Neural cell (in vitro differentiated cells): ENCODE data around the gene CEP128. TPM values are rescaled to one million over a fixed set of nuclear protein-coding genes. Genes with fewer than 3 reads are reported as not detected.

Experiments
- H2AFZ ChIP-seq: fragments of 200-600, 300-800 bp; sonication (generic), shearing (Covaris generic); 2 replicates; pipeline ENCODE4 v1.6.0; 2014; ENCODE audit warnings: low read depth, mild to moderate bottlenecking, antibody characterized with exemption, low read length, moderate library complexity
- H3F3A ChIP-seq: fragments of 200-600 bp; shearing (Covaris generic); 2 replicates; pipeline ENCODE4 v1.6.1; 2016; ENCODE audit warnings: mild to moderate bottlenecking, moderate library complexity, mixed read lengths, antibody characterized with exemption, low read length; ENCODE audit not compliant: insufficient read depth, poor library complexity, severe bottlenecking
- H3K27ac ChIP-seq: fragments of 200-600, 300-800 bp; sonication (generic), shearing (Covaris generic); 2 replicates; pipeline ENCODE4 v1.5.1; 2014; ENCODE audit warnings: mild to moderate bottlenecking, low read length, moderate library complexity
- H3K27me3 ChIP-seq: fragments of 300-800, 200-600 bp; sonication (generic), shearing (Covaris generic); 2 replicates; pipeline ENCODE4 v1.6.0; 2014; ENCODE audit warnings: mild to moderate bottlenecking, low read depth, low read length, moderate library complexity; ENCODE audit not compliant: insufficient read depth
- H3K36me3 ChIP-seq: fragments of 300-800, 200-600 bp; sonication (generic), shearing (Covaris generic); 2 replicates; pipeline ENCODE4 v1.5.1; 2014; ENCODE audit warnings: mild to moderate bottlenecking, antibody characterized with exemption, low read length, moderate library complexity; ENCODE audit not compliant: insufficient read depth
- H3K4me2 ChIP-seq: fragments of 300-800, 200-600 bp; sonication (generic), shearing (Covaris generic); 2 replicates; pipeline ENCODE4 v1.6.0; 2014; ENCODE audit warnings: mild to moderate bottlenecking, low read length
- H3K4me3 ChIP-seq: fragments of 300-800, 200-600 bp; sonication (generic), shearing (Covaris generic); 2 replicates; pipeline ENCODE4 v1.5.1; 2014; ENCODE audit warnings: mild to moderate bottlenecking, low read length, moderate library complexity
- H3K79me2 ChIP-seq: fragments of 200-600 bp; shearing (Covaris generic); replicated peaks from 2 replicates; pipeline ENCODE4 v1.6.0; 2014; ENCODE audit warnings: mild to moderate bottlenecking, low read length, moderate library complexity; ENCODE audit not compliant: insufficient read depth
- H3K9ac ChIP-seq: fragments of 300-800, 200-600 bp; sonication (generic), shearing (Covaris generic); 2 replicates; pipeline ENCODE4 v1.6.1; 2016; ENCODE audit warnings: mild to moderate bottlenecking, low read length, mixed read lengths
- H3K9me2 ChIP-seq: fragments of 200-600 bp; shearing (Covaris generic); 2 replicates; pipeline ENCODE4 v1.6.1; 2016; ENCODE audit warnings: mild to moderate bottlenecking, low read length, mixed read lengths; ENCODE audit not compliant: insufficient read depth
- H3K9me3 ChIP-seq: fragments of 200-600, 300-800 bp; sonication (generic), shearing (Covaris generic); 2 replicates; pipeline ENCODE4 v1.6.1; 2016; ENCODE audit warnings: mild to moderate bottlenecking, mixed run types, low read length, moderate library complexity, mixed read lengths
- H4K20me1 ChIP-seq: fragments of 200-600 bp; shearing (Covaris generic); 2 replicates; pipeline ENCODE4 v1.6.1; 2016; ENCODE audit warnings: mild to moderate bottlenecking, mixed run types; ENCODE audit not compliant: insufficient read depth
- EP300 ChIP-seq: fragments of 450-650 bp; conservative IDR thresholded peaks from 2 replicates; pipeline ENCODE4 v1.6.1; 2014; ENCODE audit warnings: antibody characterized with exemption, mild to moderate bottlenecking, moderate library complexity; ENCODE audit not compliant: poor library complexity, severe bottlenecking
- EZH2 ChIP-seq: fragments of 200-600, 300-800 bp; shearing (Covaris generic), sonication (generic); IDR thresholded peaks from 2 replicates; pipeline ENCODE4 v1.6.1; 2014; ENCODE audit warnings: antibody characterized with exemption, low read length, borderline replicate concordance, mild to moderate bottlenecking; ENCODE audit not compliant: insufficient read depth, poor library complexity, severe bottlenecking
- MXI1 ChIP-seq: fragments of 450-650 bp; conservative IDR thresholded peaks from 2 replicates; pipeline ENCODE4 v1.6.1; 2014; ENCODE audit warnings: antibody characterized with exemption, mild to moderate bottlenecking; ENCODE audit not compliant: poor library complexity, severe bottlenecking
- POLR2AphosphoS5 ChIP-seq: IDR thresholded peaks from 2 replicates; pipeline ENCODE4 v1.6.1; 2012
- RAD21 ChIP-seq: fragments of 450-650 bp; conservative IDR thresholded peaks from 2 replicates; pipeline ENCODE4 v1.6.1; 2014; ENCODE audit warnings: antibody characterized with exemption, mild to moderate bottlenecking, moderate library complexity
- SMC3 ChIP-seq: fragments of 450-650 bp; conservative IDR thresholded peaks from 2 replicates; pipeline ENCODE4 v1.6.1; 2014; ENCODE audit warnings: antibody characterized with exemption, mild to moderate bottlenecking, moderate library complexity; ENCODE audit not compliant: poor library complexity
- TAF1 ChIP-seq: IDR thresholded peaks from 2 replicates; pipeline ENCODE4 v1.6.1; 2012; ENCODE audit warnings: low read depth
- polyA plus RNA-seq: library from polyadenylated mRNA; depleted of rRNA; stranded (reverse); fragments of >200 nt; gene quantifications from 2 replicates; pipeline ENCODE4 v1.2.3, GENCODE V29; 2014
- TF ChIP-seq, protein P1 (sequence below): fragments of 450-650 bp; IDR thresholded peaks from 2 replicates; pipeline ENCODE4 v1.5.1; 2014; ENCODE audit warnings: antibody characterized with exemption, mild to moderate bottlenecking, moderate library complexity; ENCODE audit not compliant: poor library complexity, severe bottlenecking
- TF ChIP-seq, protein P2 (sequence below): IDR thresholded peaks from 2 replicates; pipeline ENCODE4 v1.6.1; 2012; ENCODE audit warnings: borderline replicate concordance

Gene CEP128
- polyA plus RNA-seq, 1 donor from 2014 or later: 5.5 TPM

DNA sequence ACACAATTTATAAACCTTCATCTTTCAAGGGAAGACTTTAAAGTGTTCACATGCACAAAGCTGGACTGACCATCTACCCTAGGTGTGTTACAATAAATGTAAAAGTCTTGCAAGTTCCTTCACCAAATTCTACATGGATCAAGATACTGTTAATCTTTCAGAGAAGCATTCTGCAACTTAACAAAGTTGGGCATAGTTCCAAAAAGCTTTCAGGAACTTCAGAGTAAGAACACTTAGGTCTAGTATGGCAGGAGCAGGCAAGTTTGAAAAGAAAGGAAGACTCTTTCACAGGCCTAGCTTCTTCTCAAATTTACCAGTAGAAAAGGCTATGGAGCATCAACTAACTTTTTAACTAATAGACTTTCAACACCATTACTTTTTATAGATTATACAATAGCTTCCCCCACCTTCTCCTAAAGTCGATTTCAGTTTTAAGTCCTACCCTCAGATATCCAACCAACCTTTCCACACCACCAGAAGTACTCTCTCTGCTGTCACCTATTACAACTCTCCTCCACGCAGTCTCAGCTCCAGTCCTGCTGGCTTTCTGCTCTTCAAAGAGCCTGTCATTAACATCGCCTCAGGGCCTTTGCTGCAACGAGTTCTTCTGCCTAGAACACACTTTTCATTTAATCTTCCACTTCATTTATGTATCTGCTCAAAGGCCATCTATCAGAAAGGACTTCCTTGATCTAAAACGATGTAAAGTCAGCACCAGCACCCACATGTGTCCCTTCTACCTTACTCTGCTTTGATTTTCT lies 333.9 kb downstream of the CEP128 start:
- Histone ChIP-seq H3K9me2 (no peaks in the 10 kb centered on the region), H4K20me1 (no peaks in the 10 kb centered on the region), H3K4me3 (no peak overlapping the region), H2AFZ (no peak overlapping the region), H3K36me3 (no peaks in the 10 kb centered on the region), H3K27ac (no peak overlapping the region), H3K27me3 (no peaks in the 10 kb centered on the region), H3F3A (no peaks in the 10 kb centered on the region), H3K9me3 (no peaks in the 10 kb centered on the region), H3K79me2 (no peaks in the 10 kb centered on the region), H3K4me2 (no peak overlapping the region), H3K9ac (no peak overlapping the region)
- TF ChIP-seq RAD21 (no peak), MXI1 (no peak), EP300 (no peak), EZH2 (no peak), POLR2AphosphoS5 (no peak), TAF1 (no peak), SMC3 (no peak)
- TF ChIP-seq, protein P1, sequence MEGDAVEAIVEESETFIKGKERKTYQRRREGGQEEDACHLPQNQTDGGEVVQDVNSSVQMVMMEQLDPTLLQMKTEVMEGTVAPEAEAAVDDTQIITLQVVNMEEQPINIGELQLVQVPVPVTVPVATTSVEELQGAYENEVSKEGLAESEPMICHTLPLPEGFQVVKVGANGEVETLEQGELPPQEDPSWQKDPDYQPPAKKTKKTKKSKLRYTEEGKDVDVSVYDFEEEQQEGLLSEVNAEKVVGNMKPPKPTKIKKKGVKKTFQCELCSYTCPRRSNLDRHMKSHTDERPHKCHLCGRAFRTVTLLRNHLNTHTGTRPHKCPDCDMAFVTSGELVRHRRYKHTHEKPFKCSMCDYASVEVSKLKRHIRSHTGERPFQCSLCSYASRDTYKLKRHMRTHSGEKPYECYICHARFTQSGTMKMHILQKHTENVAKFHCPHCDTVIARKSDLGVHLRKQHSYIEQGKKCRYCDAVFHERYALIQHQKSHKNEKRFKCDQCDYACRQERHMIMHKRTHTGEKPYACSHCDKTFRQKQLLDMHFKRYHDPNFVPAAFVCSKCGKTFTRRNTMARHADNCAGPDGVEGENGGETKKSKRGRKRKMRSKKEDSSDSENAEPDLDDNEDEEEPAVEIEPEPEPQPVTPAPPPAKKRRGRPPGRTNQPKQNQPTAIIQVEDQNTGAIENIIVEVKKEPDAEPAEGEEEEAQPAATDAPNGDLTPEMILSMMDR: no peak
- TF ChIP-seq, protein P2, sequence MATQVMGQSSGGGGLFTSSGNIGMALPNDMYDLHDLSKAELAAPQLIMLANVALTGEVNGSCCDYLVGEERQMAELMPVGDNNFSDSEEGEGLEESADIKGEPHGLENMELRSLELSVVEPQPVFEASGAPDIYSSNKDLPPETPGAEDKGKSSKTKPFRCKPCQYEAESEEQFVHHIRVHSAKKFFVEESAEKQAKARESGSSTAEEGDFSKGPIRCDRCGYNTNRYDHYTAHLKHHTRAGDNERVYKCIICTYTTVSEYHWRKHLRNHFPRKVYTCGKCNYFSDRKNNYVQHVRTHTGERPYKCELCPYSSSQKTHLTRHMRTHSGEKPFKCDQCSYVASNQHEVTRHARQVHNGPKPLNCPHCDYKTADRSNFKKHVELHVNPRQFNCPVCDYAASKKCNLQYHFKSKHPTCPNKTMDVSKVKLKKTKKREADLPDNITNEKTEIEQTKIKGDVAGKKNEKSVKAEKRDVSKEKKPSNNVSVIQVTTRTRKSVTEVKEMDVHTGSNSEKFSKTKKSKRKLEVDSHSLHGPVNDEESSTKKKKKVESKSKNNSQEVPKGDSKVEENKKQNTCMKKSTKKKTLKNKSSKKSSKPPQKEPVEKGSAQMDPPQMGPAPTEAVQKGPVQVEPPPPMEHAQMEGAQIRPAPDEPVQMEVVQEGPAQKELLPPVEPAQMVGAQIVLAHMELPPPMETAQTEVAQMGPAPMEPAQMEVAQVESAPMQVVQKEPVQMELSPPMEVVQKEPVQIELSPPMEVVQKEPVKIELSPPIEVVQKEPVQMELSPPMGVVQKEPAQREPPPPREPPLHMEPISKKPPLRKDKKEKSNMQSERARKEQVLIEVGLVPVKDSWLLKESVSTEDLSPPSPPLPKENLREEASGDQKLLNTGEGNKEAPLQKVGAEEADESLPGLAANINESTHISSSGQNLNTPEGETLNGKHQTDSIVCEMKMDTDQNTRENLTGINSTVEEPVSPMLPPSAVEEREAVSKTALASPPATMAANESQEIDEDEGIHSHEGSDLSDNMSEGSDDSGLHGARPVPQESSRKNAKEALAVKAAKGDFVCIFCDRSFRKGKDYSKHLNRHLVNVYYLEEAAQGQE: no peak

DNA sequence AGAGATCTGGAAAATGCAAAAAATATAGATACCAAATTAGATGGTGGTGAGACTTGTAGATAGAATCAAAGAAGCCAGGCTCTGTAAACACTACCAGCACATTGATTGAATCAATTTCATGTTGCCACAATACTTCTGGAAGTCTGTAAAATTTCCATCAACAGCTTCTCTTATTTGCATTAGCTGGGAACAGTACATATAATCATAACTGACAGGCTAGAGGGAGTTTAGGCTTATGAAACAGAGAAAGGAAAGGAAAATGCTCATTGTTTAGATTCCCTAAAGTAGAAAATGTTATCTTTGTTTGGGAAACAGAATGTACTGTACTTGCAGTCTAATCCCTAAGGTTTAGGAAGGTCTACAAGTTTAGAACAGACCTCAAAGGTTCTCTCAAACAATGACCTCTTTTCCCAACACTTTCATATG lies 335.2 kb downstream of the CEP128 start:
- Histone ChIP-seq H3K9me3 (no peaks in the 10 kb centered on the region), H2AFZ (no peak overlapping the region), H3K27me3 (no peaks in the 10 kb centered on the region), H3K27ac (no peak overlapping the region), H3K4me2 (no peak overlapping the region), H3K79me2 (no peaks in the 10 kb centered on the region), H3K36me3 (no peaks in the 10 kb centered on the region), H3F3A (no peaks in the 10 kb centered on the region), H4K20me1 (no peaks in the 10 kb centered on the region), H3K9ac (no peak overlapping the region), H3K9me2 (no peaks in the 10 kb centered on the region), H3K4me3 (no peak overlapping the region)
- no peak for TF ChIP-seq POLR2AphosphoS5
- no peak for TF ChIP-seq MXI1
- TF ChIP-seq RAD21: no peak
- TF ChIP-seq EP300: no peak
- TF ChIP-seq SMC3: no peak
- TF ChIP-seq, protein P2: no peak
- TF ChIP-seq, protein P1: no peak
- TF ChIP-seq EZH2: no peak
- TF ChIP-seq TAF1: no peak
